Measurements from ENCODE around the gene GDNF.

Gene GDNF

DNA sequence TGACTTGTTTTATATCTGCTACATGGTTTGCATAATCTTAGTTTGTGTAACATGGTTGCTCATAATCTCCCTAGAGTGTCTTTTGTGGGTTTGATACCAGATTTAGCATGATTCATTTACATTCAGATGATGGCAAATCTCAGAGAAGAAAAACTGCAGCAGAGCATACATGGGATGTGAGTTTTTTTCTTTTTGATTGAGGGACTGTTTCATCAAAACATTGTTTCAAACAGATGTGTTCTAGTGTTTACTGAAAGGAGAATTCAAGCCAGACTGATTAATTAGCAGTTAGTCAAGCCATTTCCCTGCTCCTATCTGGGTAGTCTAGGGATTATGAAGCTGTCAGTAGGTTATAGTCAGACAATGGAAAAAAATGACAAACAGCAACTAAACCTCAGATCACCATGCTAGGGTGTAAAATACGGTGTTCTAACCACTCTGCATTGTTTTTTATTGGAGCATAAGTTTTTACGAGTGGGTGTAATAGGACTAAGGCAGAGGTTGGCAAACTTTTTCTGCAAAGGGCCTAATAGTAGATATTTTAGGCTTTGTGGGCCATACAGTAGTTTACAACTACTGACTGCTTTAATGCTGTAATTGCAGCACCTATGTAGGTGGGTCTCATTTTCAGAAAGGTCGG is 10.5 kb upstream of the GDNF start:
- H3K27me3 ChIP-seq (ENCODE audit: insufficient read depth, low read length) = no peaks in the 10 kb centered on the region

GRCh38 chr5:37849641-37850040 is 9.8 kb upstream of the GDNF start:
- no peaks in the 10 kb centered on the region for H3K79me2 ChIP-seq (ENCODE audit: insufficient read depth, low read length)
- no peaks in the 10 kb centered on the region for H3K36me3 ChIP-seq (ENCODE audit: insufficient read depth, low read length)
- peaks cover 20% of the 10 kb centered on the region for H3K4me1 ChIP-seq (ENCODE audit: insufficient read depth, low read length, severe bottlenecking)
- TF ChIP-seq EZH2 (IDR thresholded peaks at IDR 0.05; ENCODE audit: borderline replicate concordance, low read length) = no peak
- TF ChIP-seq, protein P1, sequence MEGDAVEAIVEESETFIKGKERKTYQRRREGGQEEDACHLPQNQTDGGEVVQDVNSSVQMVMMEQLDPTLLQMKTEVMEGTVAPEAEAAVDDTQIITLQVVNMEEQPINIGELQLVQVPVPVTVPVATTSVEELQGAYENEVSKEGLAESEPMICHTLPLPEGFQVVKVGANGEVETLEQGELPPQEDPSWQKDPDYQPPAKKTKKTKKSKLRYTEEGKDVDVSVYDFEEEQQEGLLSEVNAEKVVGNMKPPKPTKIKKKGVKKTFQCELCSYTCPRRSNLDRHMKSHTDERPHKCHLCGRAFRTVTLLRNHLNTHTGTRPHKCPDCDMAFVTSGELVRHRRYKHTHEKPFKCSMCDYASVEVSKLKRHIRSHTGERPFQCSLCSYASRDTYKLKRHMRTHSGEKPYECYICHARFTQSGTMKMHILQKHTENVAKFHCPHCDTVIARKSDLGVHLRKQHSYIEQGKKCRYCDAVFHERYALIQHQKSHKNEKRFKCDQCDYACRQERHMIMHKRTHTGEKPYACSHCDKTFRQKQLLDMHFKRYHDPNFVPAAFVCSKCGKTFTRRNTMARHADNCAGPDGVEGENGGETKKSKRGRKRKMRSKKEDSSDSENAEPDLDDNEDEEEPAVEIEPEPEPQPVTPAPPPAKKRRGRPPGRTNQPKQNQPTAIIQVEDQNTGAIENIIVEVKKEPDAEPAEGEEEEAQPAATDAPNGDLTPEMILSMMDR (IDR thresholded peaks at IDR 0.05; ENCODE audit: low read length) = no peak
- H3K27me3 ChIP-seq (ENCODE audit: insufficient read depth, low read length) = no peaks in the 10 kb centered on the region
- H3K9me2 ChIP-seq (ENCODE audit: low read depth, low read length) = no peaks in the 10 kb centered on the region
- no peak overlapping the region for H3K27ac ChIP-seq (ENCODE audit: low read depth, low read length, poor library complexity, severe bottlenecking)
- H4K20me1 ChIP-seq (ENCODE audit: insufficient read depth, low read length) = no peaks in the 10 kb centered on the region
- no peak overlapping the region for H3K4me2 ChIP-seq (ENCODE audit: low read length)
- no peak overlapping the region for H3K9ac ChIP-seq (ENCODE audit: low read length)
- H2AFZ ChIP-seq (ENCODE audit: low read length) = no peak overlapping the region
- no peaks in the 10 kb centered on the region for H3K9me3 ChIP-seq (ENCODE audit: low read length)
- no peaks in the 10 kb centered on the region for H3F3A ChIP-seq (ENCODE audit: insufficient read depth, low read length)
- no peak overlapping the region for H3K4me3 ChIP-seq (ENCODE audit: low read depth, low read length, poor library complexity, severe bottlenecking)

More for the DNA sequence above, 10.5 kb upstream of the GDNF start:
- H3K4me3 ChIP-seq (ENCODE audit: low read depth, low read length, poor library complexity, severe bottlenecking) = no peak overlapping the region
- H2AFZ ChIP-seq (ENCODE audit: low read length) = no peak overlapping the region
- no peaks in the 10 kb centered on the region for H3F3A ChIP-seq (ENCODE audit: insufficient read depth, low read length)
- H3K4me1 ChIP-seq (ENCODE audit: insufficient read depth, low read length, severe bottlenecking) = peaks cover 20% of the 10 kb centered on the region
- H3K9me2 ChIP-seq (ENCODE audit: low read depth, low read length) = no peaks in the 10 kb centered on the region
- no peak overlapping the region for H3K27ac ChIP-seq (ENCODE audit: low read depth, low read length, poor library complexity, severe bottlenecking)
- no peaks in the 10 kb centered on the region for H4K20me1 ChIP-seq (ENCODE audit: insufficient read depth, low read length)
- TF ChIP-seq EZH2 (IDR thresholded peaks at IDR 0.05; ENCODE audit: borderline replicate concordance, low read length) = no peak
- TF ChIP-seq, protein P1 (IDR thresholded peaks at IDR 0.05; ENCODE audit: low read length) = no peak
- no peak overlapping the region for H3K4me2 ChIP-seq (ENCODE audit: low read length)
- no peak overlapping the region for H3K9ac ChIP-seq (ENCODE audit: low read length)
- H3K36me3 ChIP-seq (ENCODE audit: insufficient read depth, low read length) = no peaks in the 10 kb centered on the region
- H3K9me3 ChIP-seq (ENCODE audit: low read length) = no peaks in the 10 kb centered on the region
- H3K79me2 ChIP-seq (ENCODE audit: insufficient read depth, low read length) = no peaks in the 10 kb centered on the region

- H3K9me2 ChIP-seq (ENCODE audit: low read depth, low read length) = no peaks in the 10 kb centered on the region
- no peak overlapping the region for H3K27ac ChIP-seq (ENCODE audit: low read depth, low read length, poor library complexity, severe bottlenecking)
- H3K4me2 ChIP-seq (ENCODE audit: low read length) = no peak overlapping the region
- no peaks in the 10 kb centered on the region for H4K20me1 ChIP-seq (ENCODE audit: insufficient read depth, low read length)
- H3K79me2 ChIP-seq (ENCODE audit: insufficient read depth, low read length) = no peaks in the 10 kb centered on the region
- no peak overlapping the region for H3K4me3 ChIP-seq (ENCODE audit: low read depth, low read length, poor library complexity, severe bottlenecking)
- H3K36me3 ChIP-seq (ENCODE audit: insufficient read depth, low read length) = no peaks in the 10 kb centered on the region
- H2AFZ ChIP-seq (ENCODE audit: low read length) = no peak overlapping the region
- TF ChIP-seq EZH2 (IDR thresholded peaks at IDR 0.05; ENCODE audit: borderline replicate concordance, low read length) = no peak
- TF ChIP-seq, protein P1 (IDR thresholded peaks at IDR 0.05; ENCODE audit: low read length) = no peak
- no peaks in the 10 kb centered on the region for H3F3A ChIP-seq (ENCODE audit: insufficient read depth, low read length)
- peaks cover 20% of the 10 kb centered on the region for H3K4me1 ChIP-seq (ENCODE audit: insufficient read depth, low read length, severe bottlenecking)
- no peaks in the 10 kb centered on the region for H3K9me3 ChIP-seq (ENCODE audit: low read length)
- H3K27me3 ChIP-seq (ENCODE audit: insufficient read depth, low read length) = no peaks in the 10 kb centered on the region
- no peak overlapping the region for H3K9ac ChIP-seq (ENCODE audit: low read length)
Observed at GRCh38 chr5:37847978-37848425, 8.2 kb upstream of the GDNF start.
